GM18868 (cell line): ENCODE data around the gene EPHA3.

ENCODE experiments used
- ATAC-seq: cut with Tn5 transposase; IDR thresholded peaks from one replicate; pipeline ENCODE4 v1.9.1; 2021; ENCODE audit warnings: mild to moderate bottlenecking, moderate library complexity; ENCODE audit not compliant: unreplicated experiment

Gene EPHA3

DNA sequence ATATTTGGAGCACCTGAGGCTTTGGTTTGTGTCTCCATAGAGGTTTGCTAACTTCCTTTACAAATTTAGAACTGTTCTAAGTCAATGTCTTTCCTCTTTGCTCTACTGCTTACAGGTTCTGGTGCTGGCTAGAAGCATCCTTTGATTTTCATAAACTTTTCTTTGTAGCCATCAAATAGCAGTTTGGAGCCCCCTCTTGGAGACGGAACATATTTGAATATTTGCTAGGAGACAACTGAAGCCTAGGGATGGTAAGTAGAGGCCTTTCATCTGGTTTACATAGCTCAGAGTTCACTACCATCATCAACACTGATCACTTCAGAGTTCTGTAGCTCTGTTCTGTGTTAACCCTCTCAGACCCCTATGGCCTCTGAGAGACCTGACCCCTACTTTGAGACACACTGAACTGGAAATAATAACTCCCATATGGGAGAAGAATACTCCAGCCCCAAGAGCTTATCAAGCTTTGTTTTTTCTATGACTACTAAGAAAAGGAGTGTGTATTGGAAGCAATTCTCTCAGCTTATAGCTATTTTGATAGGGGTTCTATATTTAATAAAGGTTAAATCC, 420.4 kb downstream of the EPHA3 start:
- ATAC-seq, result no peak
